C4-2B (cell line): ENCODE data around the gene SELL.
A peak's percentile ranks its signal among the peaks of the same experiment; 100 is the strongest.

ENCODE experiments used
- H3K27ac ChIP-seq: fragments of 450-650 bp; 2 replicates; pipeline ENCODE4 v1.5.1; 2017
- CTCF ChIP-seq: fragments of 450-650 bp; conservative IDR thresholded peaks from 2 replicates; pipeline ENCODE4 v1.5.1; 2017; ENCODE audit warnings: mild to moderate bottlenecking
- ZFX ChIP-seq: fragments of 450-650 bp; IDR thresholded peaks from 2 replicates; pipeline ENCODE4 v1.6.1; 2017

SELL gene

GRCh38 chr1:169739980-169740379 is 28.6 kb upstream of the SELL start:
- TF ChIP-seq CTCF (no peak), ZFX (no peak)
- no peak overlapping the region for H3K27ac ChIP-seq

- TF ChIP-seq ZFX: no peak
- TF ChIP-seq CTCF: no peak
- H3K27ac ChIP-seq: no peak within 1 kb of the TSS
These were observed 22.5 kb upstream of the SELL start, which contains the start of gene SELE for GRCh38 chr1:169733924-169734323. TSS of gene SELE (minus strand) at chr1:169734079. CDS start at chr1:169733612, 467 bp downstream.

GRCh38 chr1:169731446-169731845 is 20.0 kb upstream of the SELL start:
- no peak overlapping the region for H3K27ac ChIP-seq
- no peak for TF ChIP-seq ZFX
- no peak for TF ChIP-seq CTCF

GRCh38 chr1:169729991-169730390 is 18.6 kb upstream of the SELL start:
- TF ChIP-seq ZFX (no peak), CTCF (no peak)
- no peak overlapping the region for H3K27ac ChIP-seq

GRCh38 chr1:169727307-169727706 is 15.9 kb upstream of the SELL start:
- H3K27ac ChIP-seq: peak overlapping the region; percentile 24; the same call in 1 of the 2 replicates
- no peak for TF ChIP-seq ZFX
- no peak for TF ChIP-seq CTCF

GRCh38 chr1:169726851-169727250 is 15.4 kb upstream of the SELL start:
- peak overlapping the region; percentile 24; the same call in 1 of the 2 replicates for H3K27ac ChIP-seq
- TF ChIP-seq ZFX (no peak), CTCF (no peak)

- TF ChIP-seq CTCF (no peak), ZFX (no peak)
- no peak overlapping the region for H3K27ac ChIP-seq
These were observed 14.5 kb upstream of the SELL start for GRCh38 chr1:169725930-169726329.
